Stimulated activated CD4-positive, alpha-beta T cell treated with anti-CD3 and anti-CD28 coated beads, Interleukin-2, amount 100 ng/mL, for 24 hours (primary cell): ENCODE data around the gene VWA5B1.

ENCODE experiments used
- DNase-seq, 2 donors: peaks; one replicate each; pipeline ENCODE4 v3.0.0-alpha.2; 2020

Gene VWA5B1

GRCh38 chr1:20399606-20400180 lies 109.0 kb downstream of the VWA5B1 start:
- no peak for DNase-seq

- no peak for DNase-seq
Observed at GRCh38 chr1:20400341-20401177, 109.9 kb downstream of the VWA5B1 start.

- DNase-seq = no peak
Observed at GRCh38 chr1:20401405-20402010, 110.8 kb downstream of the VWA5B1 start.

GRCh38 chr1:20402585-20403422 lies 112.1 kb downstream of the VWA5B1 start:
- no peak for DNase-seq

GRCh38 chr1:20403423-20404145 lies 112.9 kb downstream of the VWA5B1 start:
- DNase-seq = no peak

- no peak for DNase-seq
Observed at GRCh38 chr1:20404466-20404865, 113.8 kb downstream of the VWA5B1 start.
